ENCODE measurements around the gene FOXI3. TPM values are rescaled to one million over a fixed set of nuclear protein-coding genes. Genes with fewer than 3 reads are reported as not detected.
"Not testable (repeated sequence)": the region's sequence is repeated elsewhere in the genome, so short reads cannot be mapped to it uniquely, and the experiment has no call there.

FOXI3 gene
- total RNA-seq, 2 donors from 2014 or later: not detected

DNA sequence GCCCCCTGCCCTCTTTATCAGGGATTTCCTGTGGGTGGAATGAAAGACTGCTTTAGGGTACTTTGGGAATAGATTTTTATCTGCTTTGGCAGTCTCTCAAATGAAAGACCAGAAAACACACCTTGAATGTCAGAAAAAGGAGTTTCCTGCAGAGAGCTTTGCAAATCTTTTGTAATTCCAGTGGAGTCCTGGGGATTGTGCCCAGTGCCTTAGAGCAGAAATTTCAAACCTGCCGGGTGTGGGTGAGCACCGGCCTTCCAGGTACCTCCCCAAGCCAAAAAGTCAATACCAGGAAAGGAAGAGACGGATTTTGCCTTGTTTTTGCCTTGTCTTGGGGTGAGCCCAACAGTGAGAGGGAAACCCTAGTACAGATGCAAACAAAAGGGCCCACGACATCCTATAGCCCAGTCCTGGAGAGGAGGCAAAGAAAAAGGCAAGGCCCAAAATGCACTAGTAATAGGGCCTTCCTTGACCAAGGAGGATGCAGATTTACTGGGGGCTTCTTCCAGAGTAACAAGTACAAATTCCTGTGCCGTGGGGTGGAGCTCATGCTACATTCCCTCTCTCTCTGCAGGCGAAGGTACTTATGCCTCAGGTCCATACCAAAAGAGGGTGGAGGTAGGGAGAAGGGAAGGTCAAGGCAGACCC, 36.4 kb downstream of the FOXI3 start:
- peaks cover 3% of the 10 kb centered on the region for H3K4me1 Mint-ChIP-seq
- H3K27ac Mint-ChIP-seq: no peak overlapping the region
- DNase-seq (no peak), ATAC-seq (no peak)
- H3K36me3 Mint-ChIP-seq (ENCODE audit: low read depth): peaks cover 6% of the 10 kb centered on the region
- H3K9me3 ChIP-seq (ENCODE audit: control insufficient read depth, low read length, poor library complexity, severe bottlenecking): no peaks in the 10 kb centered on the region
- H3K27me3 Mint-ChIP-seq: peaks cover 37% of the 10 kb centered on the region
- no peak overlapping the region for H3K4me3 Mint-ChIP-seq

- not testable (repeated sequence) for H3K4me1 Mint-ChIP-seq; H3K4me3 Mint-ChIP-seq; H3K27ac Mint-ChIP-seq; H3K36me3 Mint-ChIP-seq (ENCODE audit: low read depth); ATAC-seq; H3K9me3 ChIP-seq (ENCODE audit: control insufficient read depth, low read length, poor library complexity, severe bottlenecking); DNase-seq
- H3K27me3 Mint-ChIP-seq: peaks cover 11% of the 10 kb centered on the region
Measured at GRCh38 chr2:88408870-88409269, 43.6 kb downstream of the FOXI3 start.

- no peak for DNase-seq
- ATAC-seq: no peak
- peaks cover 15% of the 10 kb centered on the region for H3K27me3 Mint-ChIP-seq
- no peaks in the 10 kb centered on the region for H3K4me1 Mint-ChIP-seq
- H3K27ac Mint-ChIP-seq: no peak overlapping the region
- no peaks in the 10 kb centered on the region for H3K36me3 Mint-ChIP-seq (ENCODE audit: low read depth)
- no peaks in the 10 kb centered on the region for H3K9me3 ChIP-seq (ENCODE audit: control insufficient read depth, low read length, poor library complexity, severe bottlenecking)
- H3K4me3 Mint-ChIP-seq: no peak overlapping the region
Measured at GRCh38 chr2:88400037-88400767, 52.3 kb downstream of the FOXI3 start.

DNA sequence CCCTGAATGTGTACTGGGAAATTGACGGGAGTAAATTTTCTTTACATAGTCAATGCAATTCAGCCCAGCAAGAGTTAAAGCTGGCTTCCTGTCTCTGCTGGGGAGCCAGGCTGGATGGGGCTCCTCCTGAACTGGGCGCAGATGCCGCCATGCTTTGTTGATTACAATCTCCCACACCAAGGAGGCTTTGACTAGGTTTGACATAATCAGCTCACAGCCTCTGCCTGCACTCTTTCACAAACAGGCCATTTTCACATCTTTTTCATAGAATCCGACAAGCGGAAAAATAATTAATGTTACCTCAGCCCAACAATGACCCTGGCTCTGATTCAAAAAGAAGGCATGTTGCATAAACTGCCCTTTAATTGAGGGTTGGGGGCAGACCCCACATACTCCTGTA, 54.3 kb downstream of the FOXI3 start:
- peaks cover 15% of the 10 kb centered on the region for H3K27me3 Mint-ChIP-seq
- H3K36me3 Mint-ChIP-seq (ENCODE audit: low read depth): no peaks in the 10 kb centered on the region
- H3K4me1 Mint-ChIP-seq: no peaks in the 10 kb centered on the region
- no peak for DNase-seq
- H3K9me3 ChIP-seq (ENCODE audit: control insufficient read depth, low read length, poor library complexity, severe bottlenecking): no peaks in the 10 kb centered on the region
- no peak for ATAC-seq
- no peak overlapping the region for H3K27ac Mint-ChIP-seq
- no peak overlapping the region for H3K4me3 Mint-ChIP-seq

Other genes with a start within 250 kb of the FOXI3 start
- 10 to 100 TPM; 34.9 to 38.3 TPM for gene EIF2AK3, start 174.8 kb upstream of the FOXI3 start, total RNA-seq
- 10 to 100 TPM; 15.8 to 26.4 TPM for gene RPIA, start 239.0 kb upstream of the FOXI3 start, total RNA-seq